CD4-positive, alpha-beta T cell treated with Interleukin-6 at 100 ng/mL for 8 hours (primary cell): ENCODE data around the gene CAST.
"Not testable (repeated sequence)": the region's sequence is repeated elsewhere in the genome, so short reads cannot be mapped to it uniquely, and the experiment has no call there.

Source experiments
- DNase-seq: peaks from one replicate; pipeline ENCODE4 v3.0.0-alpha.2; 2020; ENCODE audit warnings: mixed read lengths, low spot score

CAST gene, protein sequence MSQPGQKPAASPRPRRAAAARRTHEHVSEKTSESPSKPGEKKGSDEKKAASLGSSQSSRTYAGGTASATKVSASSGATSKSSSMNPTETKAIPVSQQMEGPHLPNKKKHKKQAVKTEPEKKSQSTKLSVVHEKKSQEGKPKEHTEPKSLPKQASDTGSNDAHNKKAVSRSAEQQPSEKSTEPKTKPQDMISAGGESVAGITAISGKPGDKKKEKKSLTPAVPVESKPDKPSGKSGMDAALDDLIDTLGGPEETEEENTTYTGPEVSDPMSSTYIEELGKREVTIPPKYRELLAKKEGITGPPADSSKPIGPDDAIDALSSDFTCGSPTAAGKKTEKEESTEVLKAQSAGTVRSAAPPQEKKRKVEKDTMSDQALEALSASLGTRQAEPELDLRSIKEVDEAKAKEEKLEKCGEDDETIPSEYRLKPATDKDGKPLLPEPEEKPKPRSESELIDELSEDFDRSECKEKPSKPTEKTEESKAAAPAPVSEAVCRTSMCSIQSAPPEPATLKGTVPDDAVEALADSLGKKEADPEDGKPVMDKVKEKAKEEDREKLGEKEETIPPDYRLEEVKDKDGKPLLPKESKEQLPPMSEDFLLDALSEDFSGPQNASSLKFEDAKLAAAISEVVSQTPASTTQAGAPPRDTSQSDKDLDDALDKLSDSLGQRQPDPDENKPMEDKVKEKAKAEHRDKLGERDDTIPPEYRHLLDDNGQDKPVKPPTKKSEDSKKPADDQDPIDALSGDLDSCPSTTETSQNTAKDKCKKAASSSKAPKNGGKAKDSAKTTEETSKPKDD

DNA sequence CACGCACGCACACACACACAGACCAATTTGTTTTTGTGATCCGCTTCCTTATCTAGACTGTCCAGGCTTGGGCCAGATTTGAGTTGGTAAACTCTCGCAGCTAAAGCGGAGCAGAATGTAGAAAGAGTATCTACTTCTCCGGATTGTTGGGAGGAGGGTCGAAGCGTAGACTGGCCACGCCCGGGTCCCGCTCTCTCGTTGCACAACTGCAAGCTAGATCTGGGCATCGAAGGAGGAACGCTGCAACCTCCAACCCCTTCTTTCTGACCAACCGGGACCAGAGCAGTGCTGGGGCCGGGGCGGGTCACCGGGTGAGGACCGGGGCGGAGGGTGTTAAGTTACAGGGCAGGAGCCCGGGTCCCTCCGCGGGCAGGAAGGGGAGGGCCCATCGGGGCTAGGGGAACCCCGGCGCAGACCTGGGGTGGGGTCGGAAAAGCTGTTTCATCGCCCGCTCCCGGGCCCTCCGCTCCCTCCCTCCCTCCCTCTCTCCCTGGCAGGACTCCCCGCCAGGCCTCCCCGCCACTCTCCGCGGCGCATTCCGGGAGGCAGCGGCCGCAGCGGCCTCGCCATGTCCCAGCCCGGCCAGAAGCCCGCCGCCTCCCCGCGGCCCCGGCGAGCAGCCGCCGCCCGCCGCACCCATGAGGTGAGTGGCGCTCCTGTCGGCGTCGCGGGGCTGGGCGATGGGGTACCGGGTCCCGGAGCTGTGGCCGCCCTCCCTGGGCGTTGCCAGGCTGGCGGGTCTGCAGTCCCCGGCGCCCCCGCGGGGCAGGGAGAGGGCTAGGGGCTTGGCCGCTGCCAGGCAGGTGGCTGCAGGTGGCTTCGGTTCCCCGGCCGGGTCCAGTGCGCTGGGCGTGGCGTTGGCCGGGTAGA, at the start of gene CAST:
Gene CAST, plus strand, starts transcription at position 522 of the 870 bp plus-strand sequence. Its CDS starts 47 bp downstream, at position 569.
- peak; percentile 74 for DNase-seq

DNA sequence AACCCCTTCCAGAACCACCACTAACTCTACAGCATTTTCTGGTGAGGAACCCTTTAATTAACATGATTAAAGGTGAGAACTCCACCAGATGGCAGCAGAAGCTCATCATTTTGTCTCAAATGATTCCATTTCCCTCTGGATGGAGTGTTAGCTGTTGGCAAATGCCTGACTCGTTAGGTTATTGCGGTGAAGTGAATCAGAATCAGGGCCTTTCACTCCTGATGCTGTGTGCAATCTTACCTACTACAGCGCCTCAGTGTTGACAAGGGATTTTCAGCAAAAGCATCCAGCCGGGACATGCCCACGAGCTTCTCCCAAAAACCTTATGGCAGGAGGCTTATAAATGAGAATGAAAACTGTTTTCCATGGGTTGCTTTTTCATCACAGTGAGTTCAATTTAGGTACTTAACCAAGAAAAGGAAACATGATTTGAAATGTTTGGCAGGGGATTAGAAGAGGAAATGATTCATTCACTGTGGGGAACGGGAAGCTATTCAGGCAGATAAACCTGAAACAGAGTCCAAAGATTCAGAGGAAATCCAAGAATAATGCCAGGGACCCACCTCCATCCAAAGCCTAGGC, 48.0 kb upstream of the CAST start:
- DNase-seq: peak; percentile 44

GRCh38 chr5:96615223-96615622, 47.0 kb upstream of the CAST start:
- no peak for DNase-seq

GRCh38 chr5:96616801-96617200, 45.4 kb upstream of the CAST start:
- no peak for DNase-seq

DNA sequence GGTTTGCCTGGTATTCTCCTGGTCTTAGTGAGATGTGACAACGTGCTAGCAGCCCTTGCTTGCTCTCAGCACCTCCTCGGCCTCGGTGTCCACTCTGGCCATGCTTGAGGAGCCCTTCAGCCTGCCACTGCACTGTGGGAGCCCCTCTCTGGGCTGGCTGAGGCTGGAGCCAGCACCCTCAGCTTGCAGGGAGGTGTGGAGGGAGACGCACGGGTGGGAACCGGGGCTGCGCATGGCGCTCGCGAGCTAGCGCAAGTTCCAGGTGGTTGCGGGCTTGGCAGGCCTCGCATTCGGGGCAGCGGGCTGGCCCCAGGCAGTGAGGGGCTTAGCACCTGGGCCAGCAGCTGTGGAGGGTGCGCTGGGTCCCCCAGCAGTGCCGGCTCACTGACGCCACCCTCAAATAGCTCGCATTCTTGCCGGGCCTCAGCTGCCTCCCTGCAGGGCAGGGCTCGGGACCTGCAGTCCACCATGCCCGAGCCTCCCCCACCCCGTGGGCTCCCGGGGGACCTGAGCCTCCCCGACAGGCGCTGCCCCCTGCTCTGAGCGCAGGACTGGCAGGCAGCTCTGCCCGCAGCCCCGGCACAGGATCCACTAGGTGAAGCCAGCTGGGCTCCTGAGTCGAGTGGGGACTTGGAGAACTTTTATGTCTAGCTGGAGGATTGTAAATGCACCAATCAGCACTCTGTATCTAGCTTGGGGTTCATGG, 43.7 kb upstream of the CAST start:
- not testable (repeated sequence) for DNase-seq

DNA sequence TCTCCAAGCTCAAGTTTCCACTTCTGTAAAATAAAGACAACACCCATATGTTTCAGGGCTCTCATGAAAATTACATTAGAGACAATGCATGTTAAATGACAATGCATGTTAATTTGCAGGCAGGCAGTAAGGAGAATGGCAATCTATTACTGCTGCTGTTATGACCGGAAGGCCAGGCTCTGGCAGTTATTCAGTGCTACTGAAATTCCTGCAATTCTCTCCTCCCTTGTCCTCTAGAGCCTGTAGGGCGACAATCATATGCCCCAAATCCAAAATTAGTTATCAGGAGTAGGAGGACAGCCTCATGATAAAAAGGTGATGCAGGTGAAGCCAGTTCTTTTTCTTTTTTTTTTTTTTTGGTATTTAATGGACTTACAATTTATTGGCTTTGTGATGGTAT, 42.2 kb upstream of the CAST start:
- no peak for DNase-seq

DNA sequence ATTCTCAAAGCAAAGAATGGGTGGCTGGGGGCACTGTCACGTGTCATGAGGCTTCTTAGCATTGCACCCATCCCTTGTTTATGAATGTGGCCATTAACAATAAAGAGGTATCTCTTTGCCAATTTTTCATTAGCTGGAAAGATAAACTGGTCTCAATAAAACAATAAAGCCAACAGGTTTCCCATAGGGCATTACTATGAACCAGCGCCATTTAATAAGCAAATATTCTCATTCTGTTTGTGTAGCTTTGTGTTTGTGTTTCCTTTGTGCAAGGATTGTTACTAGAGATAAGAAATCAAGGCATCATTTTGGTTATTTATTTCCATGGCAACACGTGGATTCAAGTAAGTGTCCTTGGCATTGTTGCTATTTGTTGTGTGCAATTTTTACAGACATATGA, 37.6 kb upstream of the CAST start:
- DNase-seq: no peak

GRCh38 chr5:96625365-96625764, 36.8 kb upstream of the CAST start:
- no peak for DNase-seq

DNA sequence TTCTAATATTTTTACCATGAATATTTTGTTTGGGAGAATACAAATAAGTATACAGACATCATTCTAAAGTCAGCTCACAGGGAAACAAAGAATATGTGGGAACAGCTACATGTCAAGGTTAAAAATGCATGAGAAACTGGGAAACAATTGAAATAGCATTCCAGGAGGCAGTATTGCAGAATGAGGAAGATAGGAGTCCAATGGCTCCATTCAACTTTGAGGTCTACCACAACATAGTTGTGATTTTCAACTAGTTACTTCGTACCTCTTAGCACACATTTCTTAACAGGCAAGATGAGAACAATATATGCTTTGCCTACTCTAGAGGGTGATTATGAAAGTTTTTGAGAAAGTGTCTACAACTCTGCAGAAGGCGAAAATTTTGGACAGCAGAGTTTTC, 35.2 kb upstream of the CAST start:
- no peak for DNase-seq

DNA sequence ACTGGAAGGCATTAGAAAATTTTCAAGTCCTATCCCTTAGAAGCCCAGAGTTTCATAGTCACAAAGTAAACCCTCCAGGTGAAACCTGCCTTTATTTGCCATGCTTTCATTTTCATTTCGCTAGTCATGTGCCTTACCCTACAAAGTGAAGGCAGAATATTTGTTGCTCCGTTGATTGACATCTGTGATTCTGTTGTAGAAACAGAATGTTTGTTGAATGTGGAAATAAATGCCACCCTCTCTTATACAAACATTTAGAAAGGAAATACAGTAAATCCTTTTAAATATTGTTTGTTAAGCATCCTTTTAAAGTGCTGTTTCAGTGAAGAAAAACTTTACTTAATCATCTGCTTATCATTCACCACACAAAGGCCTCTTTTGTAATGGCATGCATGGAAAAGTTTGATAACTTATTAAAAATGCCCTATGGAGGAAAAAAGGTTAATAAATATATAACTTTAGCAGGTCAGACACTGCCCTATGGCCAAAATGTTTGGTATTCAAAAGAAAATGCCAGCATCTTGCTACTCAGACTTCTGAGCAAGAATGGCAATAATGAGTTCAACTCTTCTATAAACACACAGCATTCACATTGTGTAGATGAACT, 34.3 kb upstream of the CAST start:
- DNase-seq: no peak

DNA sequence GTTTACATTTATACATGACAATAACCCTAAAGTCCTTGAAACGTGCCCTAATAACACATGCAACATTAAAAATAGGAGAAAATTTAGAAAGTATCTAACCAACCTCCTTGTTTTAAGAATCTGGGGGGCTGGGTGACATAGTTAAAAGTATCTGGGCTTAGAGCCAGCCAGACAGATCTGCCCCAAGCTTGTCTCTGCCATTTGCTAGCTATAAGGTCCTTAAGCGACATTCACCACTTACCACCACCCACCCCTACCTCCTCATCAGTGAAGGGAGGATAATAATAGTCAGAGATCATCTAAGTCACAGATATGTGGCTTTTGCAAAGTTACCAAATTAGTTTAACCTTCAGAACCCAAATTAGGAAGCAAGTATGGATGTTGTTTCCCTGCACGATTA, 33.8 kb upstream of the CAST start:
- no peak for DNase-seq

- no peak for DNase-seq
Observed at GRCh38 chr5:96629774-96630173, 32.4 kb upstream of the CAST start.

GRCh38 chr5:96633820-96634219, 28.4 kb upstream of the CAST start:
- DNase-seq: no peak

DNA sequence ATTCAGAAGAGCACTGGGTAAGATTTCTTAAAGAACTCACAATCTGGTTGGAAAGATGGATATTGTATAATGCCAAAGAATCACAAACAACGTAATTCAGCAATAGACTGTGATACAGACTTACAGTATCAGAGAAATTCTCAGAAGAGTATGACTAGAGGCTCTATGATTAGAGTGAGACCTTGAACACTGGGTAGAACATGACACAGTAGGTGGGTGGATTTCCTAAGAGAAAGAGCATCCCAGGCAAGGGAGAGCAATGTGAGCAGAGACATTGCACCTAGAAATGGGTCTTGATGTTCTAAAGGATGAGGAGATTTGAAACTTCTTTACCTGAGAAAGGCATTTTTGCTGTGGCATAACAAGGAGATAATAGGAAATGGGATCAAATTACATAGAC, 27.3 kb upstream of the CAST start:
- no peak for DNase-seq

DNA sequence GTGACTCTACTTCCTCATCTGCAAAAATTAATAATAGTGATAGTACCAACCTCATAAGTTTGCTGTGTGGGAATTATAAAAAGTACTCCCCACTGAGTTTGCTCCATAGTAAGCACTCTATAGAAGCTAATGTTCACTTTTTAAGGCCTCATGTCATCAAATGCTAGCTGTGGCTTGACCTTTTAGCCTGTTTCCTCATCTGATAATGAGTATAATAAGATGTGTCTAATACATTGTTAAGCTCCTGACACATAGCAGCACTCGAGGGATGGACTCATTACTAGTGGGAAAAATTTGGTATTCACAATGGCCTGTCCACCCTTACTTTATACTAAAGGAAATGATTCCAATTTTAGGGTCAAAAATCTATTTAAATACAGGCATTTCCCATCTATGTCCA, 26.1 kb upstream of the CAST start:
- DNase-seq: no peak

- no peak for DNase-seq
Observed at GRCh38 chr5:96636594-96636993, 25.6 kb upstream of the CAST start.

GRCh38 chr5:96637196-96637595, 25.0 kb upstream of the CAST start:
- DNase-seq: no peak

DNA sequence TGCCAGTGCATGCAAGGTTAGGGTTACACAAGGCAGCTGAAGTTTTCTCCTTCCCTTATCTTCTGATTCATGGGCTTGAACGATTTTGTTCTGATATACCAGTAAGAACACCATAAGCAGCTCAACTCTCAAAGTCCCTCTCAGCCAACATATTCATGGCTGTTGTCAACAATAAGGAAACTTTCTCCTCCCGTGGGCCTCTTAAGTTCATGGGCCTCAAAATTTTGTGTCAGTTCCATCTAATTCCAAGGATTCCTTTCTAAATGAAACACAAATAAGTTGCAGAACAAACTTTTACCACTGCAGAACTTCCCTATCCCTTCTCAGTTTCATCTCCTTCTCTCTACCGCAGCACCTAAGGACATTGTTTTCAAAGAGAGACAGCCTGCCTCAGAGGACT, 23.6 kb upstream of the CAST start:
- DNase-seq: no peak

DNA sequence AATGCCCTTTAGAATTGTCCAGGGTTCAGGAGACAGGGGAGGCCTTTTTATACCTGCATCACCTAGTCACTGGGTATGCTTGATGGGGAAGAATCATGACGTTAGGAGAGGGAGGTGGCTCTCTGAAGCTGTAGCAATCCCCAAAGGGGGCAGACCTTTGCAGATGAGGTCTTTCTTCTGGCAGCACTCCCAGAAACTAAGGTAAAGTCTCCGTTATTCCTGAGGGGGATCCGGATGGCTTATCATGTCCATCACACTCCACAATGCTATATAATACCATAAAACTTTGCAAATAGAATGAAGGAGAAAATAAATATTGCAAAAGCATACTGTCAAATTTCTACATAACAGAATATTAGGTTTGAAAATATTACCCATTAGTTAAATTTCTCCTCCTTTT, 21.5 kb upstream of the CAST start:
- no peak for DNase-seq

GRCh38 chr5:96641368-96642280, 20.6 kb upstream of the CAST start:
- no peak for DNase-seq
